ENCODE results near the gene AGAP1.

AGAP1 gene

DNA sequence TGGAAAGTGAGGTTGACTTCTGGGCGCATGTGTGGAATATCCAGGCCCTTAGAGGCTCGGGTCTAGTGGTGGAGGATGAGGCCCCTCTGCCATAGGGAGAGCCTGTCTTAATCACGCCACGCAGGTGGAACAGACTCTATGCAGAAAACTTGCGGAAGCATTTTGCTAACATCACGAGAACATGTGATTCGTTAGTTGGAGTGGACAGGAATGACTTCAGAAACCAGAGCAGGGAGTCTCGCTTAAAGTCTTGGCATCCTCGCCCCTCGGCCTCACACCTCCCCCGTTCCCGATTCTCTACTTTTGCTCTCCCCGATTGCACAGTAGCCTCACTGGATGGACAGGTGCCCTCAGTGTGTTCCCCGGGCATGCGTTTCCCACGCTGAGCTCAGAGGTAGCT, 340.9 kb downstream of the AGAP1 start:
- no peak for DNase-seq

GRCh38 chr2:235835810-235836209, 342.0 kb downstream of the AGAP1 start:
- DNase-seq: no peak

DNA sequence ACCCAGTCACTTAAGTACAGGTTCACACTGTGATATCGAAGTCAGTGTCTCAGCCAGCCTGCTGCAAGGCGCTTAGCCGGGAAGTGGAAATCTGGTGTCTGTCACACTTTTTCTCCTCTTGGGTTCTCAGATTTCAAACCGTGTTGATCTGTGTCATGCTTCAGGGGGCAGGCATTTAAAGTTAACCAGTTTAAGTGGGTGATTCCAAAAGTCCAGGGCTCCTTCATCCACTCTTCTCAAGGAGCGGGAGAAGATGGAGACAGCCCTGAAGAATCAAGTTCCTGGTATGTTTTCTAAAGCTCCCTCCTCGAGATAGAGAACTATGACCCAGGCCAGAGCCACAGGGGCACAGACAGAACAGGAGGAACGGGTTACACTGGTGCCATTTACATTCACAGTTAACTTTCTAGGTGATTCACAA, 342.7 kb downstream of the AGAP1 start:
- no peak for DNase-seq

DNA sequence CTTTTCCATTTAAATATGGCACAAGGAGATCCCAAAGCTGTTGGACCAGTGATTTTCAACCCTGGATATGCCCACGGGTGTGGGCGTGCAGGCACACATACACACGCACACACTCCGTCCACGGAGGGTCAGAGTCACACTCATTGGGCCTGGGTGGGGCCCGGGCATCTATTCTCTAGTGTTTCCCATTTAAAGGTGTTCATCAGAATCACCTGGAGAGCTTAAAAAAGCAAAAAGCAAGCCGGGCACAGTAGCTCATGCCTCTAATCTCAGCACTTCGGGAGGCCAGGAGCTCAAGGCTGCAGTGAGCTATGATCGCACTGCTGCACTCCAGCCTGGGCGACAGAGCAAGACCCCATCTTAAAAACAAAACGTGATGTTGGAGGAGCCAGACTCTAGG, 345.4 kb downstream of the AGAP1 start:
- DNase-seq: no peak

- no peak for DNase-seq
Observed at GRCh38 chr2:235839974-235840373, 346.1 kb downstream of the AGAP1 start.

- no peak for DNase-seq
Observed at GRCh38 chr2:235841863-235842262, 348.0 kb downstream of the AGAP1 start.

GRCh38 chr2:235842941-235843340, 349.1 kb downstream of the AGAP1 start:
- DNase-seq: no peak

GRCh38 chr2:235843591-235844395, 349.9 kb downstream of the AGAP1 start:
- DNase-seq: no peak

- DNase-seq: no peak
Observed at GRCh38 chr2:235844561-235844960, 350.7 kb downstream of the AGAP1 start.

DNA sequence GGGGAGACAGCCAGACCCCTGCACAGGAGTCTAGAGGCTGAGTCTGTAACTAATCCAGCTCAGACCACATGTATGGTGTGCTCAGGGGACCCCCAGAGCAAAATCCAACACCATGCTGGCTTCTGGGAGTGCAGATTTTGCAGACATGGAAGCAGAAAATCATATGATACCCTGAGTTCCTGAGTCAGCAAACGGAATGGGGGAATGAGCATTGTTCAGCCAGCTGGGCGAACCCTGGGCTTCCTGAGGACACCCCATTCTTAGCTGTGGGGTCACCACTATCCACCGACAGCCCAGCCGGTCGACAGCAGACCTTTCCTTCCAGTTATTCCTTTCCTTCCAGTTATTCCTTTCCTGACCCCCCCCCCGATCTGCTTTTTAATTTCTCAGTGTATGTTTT, 351.4 kb downstream of the AGAP1 start:
- no peak for DNase-seq

DNA sequence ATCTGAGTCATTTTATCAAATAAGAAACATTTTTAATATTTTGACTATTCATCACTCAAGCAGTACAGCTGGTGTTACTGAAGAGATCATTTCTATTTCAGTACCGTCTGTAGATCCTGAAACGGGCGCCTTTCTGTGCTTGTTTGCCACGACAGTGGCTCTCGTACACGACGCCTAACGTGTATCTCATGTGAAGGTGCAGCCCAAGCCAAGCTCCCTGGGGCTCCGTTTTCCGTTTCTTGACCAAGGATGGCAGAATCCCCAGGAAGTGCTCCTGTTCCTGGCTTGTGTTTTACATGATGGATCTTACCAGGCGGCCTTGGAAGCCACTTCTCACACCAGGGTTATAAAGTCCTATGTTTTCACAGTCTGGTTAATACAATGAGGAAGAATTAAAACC, 353.7 kb downstream of the AGAP1 start:
- no peak for DNase-seq

DNA sequence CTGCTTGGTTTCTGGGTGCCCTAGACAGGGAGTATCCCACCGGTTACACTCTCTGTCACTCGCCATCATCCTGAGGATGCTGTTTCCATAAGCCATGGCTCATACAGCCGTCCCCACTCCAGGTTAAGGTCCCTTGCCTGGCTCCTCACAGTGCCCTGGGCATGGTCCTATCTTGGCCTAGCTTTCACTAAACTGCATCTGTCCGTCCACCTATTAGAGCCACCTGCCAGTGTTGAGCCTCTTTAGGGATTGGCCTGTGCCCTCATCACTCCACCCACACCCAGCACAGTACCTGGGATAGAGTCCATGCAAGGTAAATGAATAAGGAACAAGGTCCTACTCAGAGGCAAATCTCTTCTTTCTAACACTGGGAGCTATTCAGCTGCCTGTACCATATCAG, 354.2 kb downstream of the AGAP1 start:
- no peak for DNase-seq

- DNase-seq: no peak
Observed at GRCh38 chr2:235848946-235849345, 355.1 kb downstream of the AGAP1 start.

GRCh38 chr2:235849489-235849888, 355.6 kb downstream of the AGAP1 start:
- DNase-seq: no peak

- no peak for DNase-seq
Observed at GRCh38 chr2:235850289-235850688, 356.4 kb downstream of the AGAP1 start.

GRCh38 chr2:235850771-235851551, 357.1 kb downstream of the AGAP1 start:
- no peak for DNase-seq

GRCh38 chr2:235851828-235852525, 358.1 kb downstream of the AGAP1 start:
- no peak for DNase-seq

DNA sequence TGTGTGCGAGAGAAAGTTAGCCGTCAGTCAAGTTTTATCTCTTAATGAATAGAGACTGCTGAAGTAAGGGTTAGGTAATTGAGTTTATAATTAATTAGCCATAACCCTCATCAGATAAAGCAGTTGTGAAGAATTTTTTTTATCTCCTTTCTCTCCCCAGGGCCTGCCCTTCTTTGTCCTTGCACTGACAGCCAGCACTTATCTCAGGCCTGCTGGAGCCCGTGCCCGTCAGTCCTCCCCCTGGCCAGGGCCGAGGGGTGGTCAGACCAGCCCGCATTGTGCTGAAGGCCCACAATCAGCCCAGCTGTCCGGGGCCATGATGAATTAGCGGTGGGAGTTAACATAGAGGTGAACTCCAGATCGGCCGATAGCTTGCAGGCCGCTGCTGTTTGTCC, 358.7 kb downstream of the AGAP1 start:
- DNase-seq: no peak

DNA sequence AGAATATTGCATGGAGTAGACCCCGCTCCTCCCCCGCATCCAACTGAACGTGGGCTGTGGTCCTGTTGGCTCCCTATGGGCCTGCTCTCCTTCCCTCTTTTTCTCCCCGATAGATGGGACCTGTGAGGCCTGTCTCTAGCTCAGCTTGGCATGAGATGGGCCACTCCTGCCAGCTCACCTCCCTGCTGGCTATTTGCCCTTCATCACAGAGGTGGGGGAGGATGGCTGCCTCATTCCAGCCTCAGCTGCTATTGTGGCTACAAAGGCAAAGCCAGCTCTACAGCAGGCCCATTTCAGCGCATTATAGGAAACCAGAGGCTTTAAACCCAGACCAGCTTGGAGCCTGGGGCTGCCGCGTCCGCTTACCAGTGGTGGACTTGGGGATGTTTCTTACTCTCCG, 360.4 kb downstream of the AGAP1 start:
- DNase-seq: no peak

DNA sequence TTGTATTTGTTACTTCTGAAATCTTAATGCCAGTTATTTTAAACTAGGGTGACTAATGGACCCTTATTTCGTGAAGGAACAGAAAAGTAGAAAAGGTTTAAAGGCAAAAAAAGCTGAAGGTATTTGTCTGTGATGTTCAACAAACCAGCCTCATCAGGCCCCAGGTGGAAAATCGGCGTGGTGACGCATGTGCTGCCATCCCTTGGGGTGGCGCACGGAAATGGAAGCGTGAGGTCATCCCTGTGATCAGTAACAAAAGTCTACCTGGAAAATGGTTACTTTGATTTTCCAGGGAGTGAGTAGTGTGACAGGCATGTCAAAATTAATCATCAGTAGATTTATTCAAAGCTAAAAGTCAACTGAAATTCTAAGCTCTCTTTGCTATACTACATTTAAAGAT, 361.2 kb downstream of the AGAP1 start:
- DNase-seq: no peak

DNA sequence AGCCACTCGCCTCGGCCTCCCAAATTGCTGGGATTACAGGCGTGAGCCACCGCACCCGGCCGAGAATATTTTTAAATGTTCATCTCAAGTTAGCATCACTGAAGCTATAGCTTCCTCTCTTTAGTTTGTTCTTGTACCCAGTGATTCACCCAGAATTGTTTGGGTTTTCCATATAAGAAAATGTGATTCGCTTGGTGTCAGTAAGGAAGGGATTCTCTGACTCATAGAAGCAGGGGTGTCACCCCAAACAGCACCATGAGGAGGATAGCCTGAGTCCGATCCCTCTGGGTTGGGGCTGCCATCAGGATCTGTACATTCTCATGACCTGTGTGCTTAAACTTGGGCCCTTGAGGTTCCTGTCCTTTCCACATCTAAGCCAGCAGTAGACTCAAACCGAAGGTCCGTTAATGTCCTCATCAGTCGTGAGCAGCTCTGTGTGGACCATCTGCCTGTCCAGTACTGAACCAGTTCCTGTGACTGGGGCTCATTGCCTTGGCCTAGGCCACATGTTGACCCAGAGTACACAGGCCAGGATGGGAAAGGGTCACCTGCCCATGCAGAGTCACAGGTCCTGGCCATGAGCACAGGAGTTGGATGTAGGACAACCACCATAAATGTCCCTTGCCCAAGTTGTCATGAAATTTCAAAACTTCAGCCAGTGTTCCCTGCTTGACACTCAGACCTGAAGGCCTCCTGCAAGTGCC, 362.5 kb downstream of the AGAP1 start:
- no peak for DNase-seq

DNA sequence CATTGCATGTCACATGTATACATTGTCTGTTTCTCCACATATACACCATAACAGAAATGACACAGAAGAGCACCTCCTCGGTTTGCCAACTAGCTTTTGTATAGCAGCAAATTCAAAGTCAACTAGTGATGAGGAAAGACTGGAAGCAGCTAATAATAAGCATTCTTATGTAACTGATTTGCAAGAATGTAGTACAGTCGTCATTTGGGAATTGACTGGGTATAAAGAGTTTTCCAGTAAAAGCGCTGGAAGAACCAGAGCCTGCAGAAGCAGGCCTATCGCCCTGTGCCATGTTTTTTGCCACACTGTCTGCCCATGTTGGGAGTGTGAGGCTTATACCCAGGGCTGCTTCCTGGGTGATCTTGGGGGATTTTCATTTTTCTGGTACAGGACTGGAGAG, 363.8 kb downstream of the AGAP1 start:
- DNase-seq: no peak

DNA sequence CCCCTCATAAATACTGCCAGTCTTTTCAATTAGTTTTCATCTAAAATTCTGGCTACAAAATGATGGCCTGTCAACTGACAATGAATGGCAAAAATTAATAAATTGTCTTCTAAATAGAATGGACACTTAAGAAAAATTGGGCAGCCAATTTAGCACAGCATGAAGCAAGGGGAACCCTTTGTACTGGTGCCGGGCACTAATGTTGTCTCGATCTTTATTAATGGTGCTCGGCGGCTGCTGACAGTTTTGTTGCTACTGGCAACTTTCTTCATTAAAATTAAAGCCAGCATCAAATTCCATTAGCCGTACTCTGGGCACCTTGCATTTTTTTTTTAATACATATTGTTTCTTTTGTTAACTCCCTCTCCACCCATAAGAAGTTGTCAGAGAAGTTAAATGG, 365.0 kb downstream of the AGAP1 start:
- no peak for DNase-seq

Measured in stimulated activated CD8-positive, alpha-beta memory T cell treated with anti-CD3 and anti-CD28 coated beads, Interleukin-4, amount 100 ng/mL, for 48 hours (primary cell).